Calu3 (cell line): ENCODE results near the gene KRTAP16-1. TPM values are rescaled to one million over a fixed set of nuclear protein-coding genes. Genes with fewer than 3 reads are reported as not detected.
"Not testable (repeated sequence)": the region's sequence is repeated elsewhere in the genome, so short reads cannot be mapped to it uniquely, and the experiment has no call there.

Experiments used
- BruUV-seq: library from RNA; stranded (reverse); fragments of 400-500 nt; replicated peaks from 2 replicates; lab custom pipeline; 2021; lab: Mats Ljungman, UMichigan
- CTCF ChIA-PET: fragments of 300-600 bp; sonication (Branson Sonifier 250); formaldehyde crosslinking; loops from one replicate; lab custom pipeline; 2022; ENCODE audit warnings: antibody characterized with exemption; lab: Charles Lee
- DNase-seq: peaks from one replicate; pipeline ENCODE4 v3.0.0; 2022
- H3K27ac Mint-ChIP-seq: one replicate; pipeline ENCODE4 v1.8.0; 2022; ENCODE audit warnings: mixed read lengths; ENCODE audit not compliant: unreplicated experiment
- H3K27me3 Mint-ChIP-seq: one replicate; pipeline ENCODE4 v1.8.0; 2022; ENCODE audit warnings: mixed read lengths; ENCODE audit not compliant: unreplicated experiment
- H3K36me3 Mint-ChIP-seq: one replicate; pipeline ENCODE4 v1.8.0; 2022; ENCODE audit warnings: mild to moderate bottlenecking, moderate library complexity, mixed read lengths; ENCODE audit not compliant: insufficient read depth, unreplicated experiment
- H3K4me1 Mint-ChIP-seq: one replicate; pipeline ENCODE4 v1.8.0; 2022; ENCODE audit warnings: mild to moderate bottlenecking, low read depth, mixed read lengths; ENCODE audit not compliant: unreplicated experiment
- H3K4me3 Mint-ChIP-seq: one replicate; pipeline ENCODE4 v1.8.0; 2022; ENCODE audit warnings: mild to moderate bottlenecking, low read depth, moderate library complexity, mixed read lengths; ENCODE audit not compliant: unreplicated experiment
- H3K9me3 Mint-ChIP-seq: one replicate; pipeline ENCODE4 v1.8.0; 2022; ENCODE audit warnings: low read depth, mixed read lengths; ENCODE audit not compliant: unreplicated experiment
- CTCF ChIP-seq: fragments of 200-600 bp; IDR thresholded peaks from one replicate; pipeline ENCODE4 v1.8.0; 2022; ENCODE audit warnings: antibody characterized with exemption; ENCODE audit not compliant: unreplicated experiment
- intact Hi-C: fragments of 100-400 bp; cut with micrococcal nuclease; formaldehyde crosslinking; loops from one replicate; pipeline ENCODE4 v1.10.0; 2022; ENCODE audit not compliant: unreplicated experiment
- total RNA-seq: library from RNA; stranded (reverse); gene quantifications from 2 replicates; pipeline ENCODE4 v1.2.3, GENCODE V29; 2022

Gene KRTAP16-1
- total RNA-seq, 1 experiment from 2014 or later = not detected

- H3K4me3 Mint-ChIP-seq = no peak overlapping the region
- no peak for TF ChIP-seq CTCF
Measured at GRCh38 chr17:41278176-41278955, 30.7 kb downstream of the KRTAP16-1 start.

GRCh38 chr17:41275648-41276190, 33.4 kb downstream of the KRTAP16-1 start, which contains the start of gene KRTAP9-7:
TSS of gene KRTAP9-7 (plus strand) at chr17:41275698. CDS start at chr17:41275698, 0 bp downstream.
- H3K4me1 Mint-ChIP-seq, H3K27me3 Mint-ChIP-seq, H3K27ac Mint-ChIP-seq, DNase-seq, H3K36me3 Mint-ChIP-seq, BruUV-seq, H3K4me3 Mint-ChIP-seq, intact Hi-C loops, H3K9me3 Mint-ChIP-seq: not testable (repeated sequence)
- CTCF ChIA-PET = interaction anchor here (1.5 kb wide), 1 partner anchor 11 kb away, joined by 6 read pairs; the partner anchor contains the start of gene KRTAP9-6

More at GRCh38 chr17:41278176-41278955, 30.7 kb downstream of the KRTAP16-1 start:
- Mint-ChIP-seq H3K27ac (no peak overlapping the region), H3K9me3 (no peaks in the 10 kb centered on the region), H3K36me3 (no peaks in the 10 kb centered on the region), H3K4me1 (peaks cover under 1% of the 10 kb centered on the region), H3K27me3 (no peaks in the 10 kb centered on the region)
- BruUV-seq = no TSS peak
- no peak for DNase-seq
- CTCF ChIA-PET = no interaction called here
- intact Hi-C loops = no loop called here

DNA sequence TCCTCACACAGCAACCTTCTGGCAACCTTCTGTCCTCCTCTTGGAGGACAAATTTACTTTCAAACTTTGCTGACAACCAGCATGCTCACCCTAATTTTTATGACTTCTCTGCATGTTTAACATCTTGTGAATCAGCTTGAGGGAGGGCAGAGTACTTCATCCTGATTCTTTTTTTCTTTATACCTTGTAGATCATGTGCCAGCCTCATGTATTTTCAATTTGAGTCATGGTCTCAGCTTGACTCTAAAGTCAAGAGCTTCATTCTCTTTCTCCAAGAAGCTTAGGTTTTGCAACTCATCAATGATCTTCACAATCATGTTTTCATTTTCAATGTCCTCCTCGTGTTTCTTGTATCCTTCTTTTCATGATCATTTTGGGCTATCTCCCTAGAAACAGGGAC, 37.3 kb downstream of the KRTAP16-1 start:
- H3K27me3 Mint-ChIP-seq = no peaks in the 10 kb centered on the region
- H3K27ac Mint-ChIP-seq = no peak overlapping the region
- BruUV-seq = no TSS peak
- H3K4me1 Mint-ChIP-seq = no peaks in the 10 kb centered on the region
- no peak for DNase-seq
- no peaks in the 10 kb centered on the region for H3K36me3 Mint-ChIP-seq
- intact Hi-C loops = no loop called here
- CTCF ChIA-PET = no interaction called here
- no peaks in the 10 kb centered on the region for H3K9me3 Mint-ChIP-seq
- no peak for TF ChIP-seq CTCF
- H3K4me3 Mint-ChIP-seq = no peak overlapping the region

GRCh38 chr17:41271323-41271722, 37.8 kb downstream of the KRTAP16-1 start:
- CTCF ChIA-PET, intact Hi-C loops, H3K4me1 Mint-ChIP-seq, H3K27me3 Mint-ChIP-seq, DNase-seq, H3K27ac Mint-ChIP-seq, H3K36me3 Mint-ChIP-seq, H3K9me3 Mint-ChIP-seq, BruUV-seq, H3K4me3 Mint-ChIP-seq: not testable (repeated sequence)

GRCh38 chr17:41267711-41268110, 41.4 kb downstream of the KRTAP16-1 start:
- Mint-ChIP-seq H3K36me3 (no peaks in the 10 kb centered on the region), H3K4me1 (no peaks in the 10 kb centered on the region), H3K4me3 (no peak overlapping the region), H3K27ac (no peak overlapping the region), H3K9me3 (no peaks in the 10 kb centered on the region), H3K27me3 (peaks cover 14% of the 10 kb centered on the region)
- DNase-seq = no peak
- TF ChIP-seq CTCF = no peak
- BruUV-seq = no TSS peak
- intact Hi-C loops = no loop called here
- CTCF ChIA-PET = no interaction called here
